Stimulated activated CD4-positive, alpha-beta T cell treated with anti-CD3 and anti-CD28 coated beads, Interleukin-12 subunit alpha, Interleukin-12 subunit beta, amount 100 ng/mL, for 24 hours (primary cell): ENCODE data around the gene MXD4.
"Not testable (repeated sequence)": the region's sequence is repeated elsewhere in the genome, so short reads cannot be mapped to it uniquely, and the experiment has no call there.

Experiments used
- DNase-seq, 2 experiments: peaks; one replicate each; pipeline ENCODE4 v3.0.0-alpha.2; 2020; ENCODE audit warnings: low read depth in 2 of 2

The MXD4 gene

GRCh38 chr4:2250357-2251072 lies 11.4 kb downstream of the MXD4 start:
- no peak for DNase-seq

GRCh38 chr4:2249526-2250356 lies 12.2 kb downstream of the MXD4 start:
- DNase-seq: no peak

GRCh38 chr4:2248821-2249261 lies 13.1 kb downstream of the MXD4 start:
- no peak for DNase-seq

- no peak for DNase-seq
These were observed 13.7 kb downstream of the MXD4 start for GRCh38 chr4:2248044-2248780.

GRCh38 chr4:2247128-2248043 lies 14.5 kb downstream of the MXD4 start:
- no peak for DNase-seq

GRCh38 chr4:2246384-2247127 lies 15.4 kb downstream of the MXD4 start:
- no peak for DNase-seq

- DNase-seq: no peak
These were observed 16.1 kb downstream of the MXD4 start for GRCh38 chr4:2245787-2246275.

GRCh38 chr4:2245057-2245786 lies 16.7 kb downstream of the MXD4 start:
- DNase-seq: no peak

GRCh38 chr4:2243681-2244380 lies 18.1 kb downstream of the MXD4 start:
- DNase-seq: no peak

- peak; percentile 99 for DNase-seq
These were observed 20.2 kb downstream of the MXD4 start, which contains the start of the genes HAUS3 and POLN for GRCh38 chr4:2241410-2242353. HAUS3 (minus strand) TSS chr4:2242121; CDS start chr4:2240946, 1,175 bp downstream. POLN (minus strand) TSS chr4:2242121; CDS start chr4:2229231, 12,890 bp downstream.

GRCh38 chr4:2241003-2241402 lies 20.9 kb downstream of the MXD4 start:
- DNase-seq: no peak

- no peak for DNase-seq
These were observed 24.8 kb downstream of the MXD4 start for GRCh38 chr4:2236944-2237666.

GRCh38 chr4:2231082-2231481 lies 30.8 kb downstream of the MXD4 start:
- no peak for DNase-seq

- no peak for DNase-seq
These were observed 35.6 kb downstream of the MXD4 start for GRCh38 chr4:2226261-2226660.

- no peak for DNase-seq
These were observed 39.1 kb downstream of the MXD4 start for GRCh38 chr4:2222838-2223237.

- not testable (repeated sequence) for DNase-seq
These were observed 40.5 kb downstream of the MXD4 start for GRCh38 chr4:2221378-2221777.

GRCh38 chr4:2220016-2220630 lies 41.8 kb downstream of the MXD4 start:
- peak; percentile 56 to 77 for DNase-seq
